Testis (tissue), 2 donors: ENCODE results near the gene SNTG2.

Experiments used
- POLR2A ChIP-seq: fragments of 450-650 bp; IDR thresholded peaks from one replicate; pipeline ENCODE4 v1.6.1; 2017; ENCODE audit warnings: antibody characterized with exemption, mild to moderate bottlenecking, moderate library complexity
- TF ChIP-seq, protein P1 (sequence below), 3 experiments: fragments of 450-650 bp in 2 of 3; fragments of 200-600 bp in 1 of 3; sonication (generic) in 1 of 3; IDR thresholded peaks; one replicate each; pipeline ENCODE4 v1.5.1; 2016 to 2019; ENCODE audit warnings: antibody characterized with exemption in 3 of 3, mild to moderate bottlenecking in 2 of 3, moderate library complexity in 1 of 3

DNA sequence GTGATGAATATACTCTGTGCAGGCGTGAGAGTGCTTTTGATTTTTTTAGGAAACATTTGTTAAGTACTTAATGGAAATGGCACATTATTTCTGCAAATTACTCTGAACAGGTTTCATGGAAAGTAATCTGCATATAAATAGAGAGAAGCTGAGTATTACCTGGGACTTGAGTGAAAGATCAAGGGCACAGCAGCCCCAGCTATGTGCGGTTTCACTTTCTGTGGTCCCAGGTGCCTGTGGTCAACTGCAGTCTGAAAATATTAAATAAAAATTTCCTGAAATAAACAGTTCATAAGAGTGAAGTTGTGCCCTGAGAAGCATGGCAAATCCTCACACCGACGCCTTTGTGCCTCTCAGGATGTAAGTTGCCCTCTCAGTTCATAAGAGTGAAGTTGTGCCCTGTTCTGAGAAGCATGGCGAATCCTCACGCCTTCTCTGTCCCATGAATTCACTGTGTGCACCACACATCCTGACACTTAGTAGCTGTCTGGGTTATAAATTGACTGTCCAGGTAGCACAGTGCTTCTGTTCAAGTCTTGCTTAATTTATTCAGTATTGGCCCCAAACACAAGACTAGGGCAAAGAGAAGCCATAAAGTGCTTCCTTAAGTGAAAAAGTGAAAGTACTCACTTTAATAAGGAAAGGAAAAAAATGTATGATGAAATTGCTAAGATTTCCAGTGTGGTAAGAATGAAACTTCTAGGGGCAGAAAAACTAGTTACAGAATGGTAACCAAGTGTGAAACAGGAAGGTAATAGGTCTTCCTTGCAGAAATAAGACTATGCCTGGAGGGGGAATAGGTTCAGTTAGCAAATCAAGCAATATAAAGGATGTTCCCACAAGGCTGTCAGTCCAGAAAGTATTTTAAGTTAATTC lies 4.3 kb upstream of the SNTG2 start:
- TF ChIP-seq, protein P1, sequence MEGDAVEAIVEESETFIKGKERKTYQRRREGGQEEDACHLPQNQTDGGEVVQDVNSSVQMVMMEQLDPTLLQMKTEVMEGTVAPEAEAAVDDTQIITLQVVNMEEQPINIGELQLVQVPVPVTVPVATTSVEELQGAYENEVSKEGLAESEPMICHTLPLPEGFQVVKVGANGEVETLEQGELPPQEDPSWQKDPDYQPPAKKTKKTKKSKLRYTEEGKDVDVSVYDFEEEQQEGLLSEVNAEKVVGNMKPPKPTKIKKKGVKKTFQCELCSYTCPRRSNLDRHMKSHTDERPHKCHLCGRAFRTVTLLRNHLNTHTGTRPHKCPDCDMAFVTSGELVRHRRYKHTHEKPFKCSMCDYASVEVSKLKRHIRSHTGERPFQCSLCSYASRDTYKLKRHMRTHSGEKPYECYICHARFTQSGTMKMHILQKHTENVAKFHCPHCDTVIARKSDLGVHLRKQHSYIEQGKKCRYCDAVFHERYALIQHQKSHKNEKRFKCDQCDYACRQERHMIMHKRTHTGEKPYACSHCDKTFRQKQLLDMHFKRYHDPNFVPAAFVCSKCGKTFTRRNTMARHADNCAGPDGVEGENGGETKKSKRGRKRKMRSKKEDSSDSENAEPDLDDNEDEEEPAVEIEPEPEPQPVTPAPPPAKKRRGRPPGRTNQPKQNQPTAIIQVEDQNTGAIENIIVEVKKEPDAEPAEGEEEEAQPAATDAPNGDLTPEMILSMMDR (IDR thresholded peaks at IDR 0.05) = no peak
- TF ChIP-seq POLR2A = no peak
